AG08396 (cell line): ENCODE results near the gene LARGE1.

Source experiments
- DNase-seq: peaks from one replicate; pipeline ENCODE4 v3.0.0; 2012; ENCODE audit warnings: low spot score, mixed read lengths

Gene LARGE1

GRCh38 chr22:33657670-33658069 is 262.6 kb downstream of the LARGE1 start:
- DNase-seq = no peak

- peak; percentile 34 for DNase-seq
Observed at GRCh38 chr22:33656808-33657628, 263.3 kb downstream of the LARGE1 start.

GRCh38 chr22:33654173-33654895 is 265.9 kb downstream of the LARGE1 start:
- DNase-seq = no peak

- DNase-seq = no peak
Observed at GRCh38 chr22:33653532-33654063, 266.7 kb downstream of the LARGE1 start.

- peak; percentile 17 for DNase-seq
Observed at GRCh38 chr22:33652615-33653014, 267.7 kb downstream of the LARGE1 start.

- no peak for DNase-seq
Observed at GRCh38 chr22:33650244-33650643, 270.0 kb downstream of the LARGE1 start.

- DNase-seq = no peak
Observed at GRCh38 chr22:33648478-33648877, 271.8 kb downstream of the LARGE1 start.

GRCh38 chr22:33640900-33641299 is 279.4 kb downstream of the LARGE1 start:
- DNase-seq = no peak

- no peak for DNase-seq
Observed at GRCh38 chr22:33639588-33640254, 280.6 kb downstream of the LARGE1 start.

GRCh38 chr22:33635766-33636165 is 284.5 kb downstream of the LARGE1 start:
- no peak for DNase-seq

GRCh38 chr22:33631777-33632176 is 288.5 kb downstream of the LARGE1 start:
- no peak for DNase-seq

- no peak for DNase-seq
Observed at GRCh38 chr22:33625959-33626358, 294.3 kb downstream of the LARGE1 start.

GRCh38 chr22:33620085-33620484 is 300.2 kb downstream of the LARGE1 start:
- DNase-seq = no peak

GRCh38 chr22:33606504-33606903 is 313.8 kb downstream of the LARGE1 start:
- DNase-seq = no peak

GRCh38 chr22:33605666-33606065 is 314.6 kb downstream of the LARGE1 start:
- DNase-seq = no peak

- no peak for DNase-seq
Observed at GRCh38 chr22:33605221-33605620, 315.1 kb downstream of the LARGE1 start.

- DNase-seq = no peak
Observed at GRCh38 chr22:33601062-33601461, 319.2 kb downstream of the LARGE1 start.

- no peak for DNase-seq
Observed at GRCh38 chr22:33600595-33600994, 319.7 kb downstream of the LARGE1 start.

- DNase-seq = no peak
Observed at GRCh38 chr22:33600113-33600512, 320.2 kb downstream of the LARGE1 start.

GRCh38 chr22:33599596-33599995 is 320.7 kb downstream of the LARGE1 start:
- no peak for DNase-seq

- DNase-seq = no peak
Observed at GRCh38 chr22:33598821-33599220, 321.5 kb downstream of the LARGE1 start.

GRCh38 chr22:33597274-33597985 is 322.8 kb downstream of the LARGE1 start:
- no peak for DNase-seq
